AG04450 (cell line): ENCODE results near the gene B3GALT6. TPM values are rescaled to one million over a fixed set of nuclear protein-coding genes. Genes with fewer than 3 reads are reported as not detected.

ENCODE experiments used
- CTCF ChIA-PET: fragments of 300-600, 350-600 bp; formaldehyde crosslinking; extraction: SDS; loops from one replicate; lab custom pipeline; 2022; ENCODE audit warnings: antibody characterized with exemption, inconsistent platforms; lab: Charles Lee
- POLR2A ChIA-PET: fragments of 350-600 bp; formaldehyde crosslinking; extraction: SDS; loops from one replicate; lab custom pipeline; 2021; ENCODE audit warnings: antibody characterized with exemption, inconsistent platforms; lab: Yijun Ruan, JAX
- DNase-seq: peaks from one replicate; pipeline ENCODE4 v3.0.0-alpha.2; 2011; ENCODE audit warnings: low read depth, low spot score
- H3K27ac ChIP-seq: one replicate; pipeline ENCODE4 v1.5.1; 2012; ENCODE audit warnings: low read depth, low read length, control low read depth
- H3K27me3 ChIP-seq: one replicate; pipeline ENCODE4 v1.6.0; 2012; ENCODE audit warnings: low read length; ENCODE audit not compliant: control insufficient read depth, insufficient read depth
- H3K4me3 ChIP-seq: 2 replicates; pipeline ENCODE4 v1.5.1; 2011; ENCODE audit warnings: mild to moderate bottlenecking, low read depth, low read length, control low read depth
- H3K9me3 ChIP-seq: 2 replicates; pipeline ENCODE4 v1.5.1; 2012; ENCODE audit warnings: low read length; ENCODE audit not compliant: control insufficient read depth, insufficient read depth
- polyA plus RNA-seq: library from polyadenylated mRNA; depleted of rRNA; stranded (reverse); fragments of >200 nt; gene quantifications from 2 replicates; pipeline ENCODE4 v1.2.3, GENCODE V29; 2011
- TF ChIP-seq, protein P1 (sequence below): IDR thresholded peaks from 2 replicates; pipeline ENCODE4 v1.5.1; 2011; ENCODE audit warnings: low read depth, low read length, control low read depth, inconsistent platforms

Gene B3GALT6
- polyA plus RNA-seq, 1 experiment: 15.2 TPM

DNA sequence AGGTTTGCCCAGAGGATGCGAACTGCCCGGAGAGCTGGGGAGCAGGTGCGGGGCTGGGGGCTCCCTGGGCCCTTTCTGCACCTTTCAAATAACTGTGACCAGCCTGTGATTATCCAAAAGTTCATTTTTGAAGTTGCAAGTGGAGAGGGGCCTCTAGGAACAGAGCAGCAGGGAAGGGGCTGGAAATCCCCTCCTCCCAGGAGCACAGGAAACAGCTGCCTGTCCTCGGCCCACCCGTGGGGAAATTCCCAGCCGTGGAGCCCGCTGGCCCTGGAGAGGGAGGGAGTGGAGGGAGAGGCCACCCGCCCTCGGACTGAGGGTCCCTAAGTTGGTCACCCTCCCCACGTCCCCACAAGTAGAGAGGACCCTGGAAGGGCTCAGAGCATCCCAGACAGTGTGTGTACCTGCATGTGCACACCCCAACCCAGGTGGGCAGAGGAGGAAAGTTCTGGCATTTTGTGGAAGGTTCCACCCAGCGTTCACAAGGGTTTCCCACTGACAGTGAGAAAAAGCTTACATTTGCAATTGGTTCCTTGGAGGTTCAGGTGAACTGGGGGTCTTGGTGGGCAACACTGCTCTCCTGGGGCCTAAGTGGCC is 16.9 kb upstream of the B3GALT6 start:
- H3K27ac ChIP-seq: no peak overlapping the region
- TF ChIP-seq, protein P1, sequence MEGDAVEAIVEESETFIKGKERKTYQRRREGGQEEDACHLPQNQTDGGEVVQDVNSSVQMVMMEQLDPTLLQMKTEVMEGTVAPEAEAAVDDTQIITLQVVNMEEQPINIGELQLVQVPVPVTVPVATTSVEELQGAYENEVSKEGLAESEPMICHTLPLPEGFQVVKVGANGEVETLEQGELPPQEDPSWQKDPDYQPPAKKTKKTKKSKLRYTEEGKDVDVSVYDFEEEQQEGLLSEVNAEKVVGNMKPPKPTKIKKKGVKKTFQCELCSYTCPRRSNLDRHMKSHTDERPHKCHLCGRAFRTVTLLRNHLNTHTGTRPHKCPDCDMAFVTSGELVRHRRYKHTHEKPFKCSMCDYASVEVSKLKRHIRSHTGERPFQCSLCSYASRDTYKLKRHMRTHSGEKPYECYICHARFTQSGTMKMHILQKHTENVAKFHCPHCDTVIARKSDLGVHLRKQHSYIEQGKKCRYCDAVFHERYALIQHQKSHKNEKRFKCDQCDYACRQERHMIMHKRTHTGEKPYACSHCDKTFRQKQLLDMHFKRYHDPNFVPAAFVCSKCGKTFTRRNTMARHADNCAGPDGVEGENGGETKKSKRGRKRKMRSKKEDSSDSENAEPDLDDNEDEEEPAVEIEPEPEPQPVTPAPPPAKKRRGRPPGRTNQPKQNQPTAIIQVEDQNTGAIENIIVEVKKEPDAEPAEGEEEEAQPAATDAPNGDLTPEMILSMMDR: no peak
- ChIA-PET CTCF (interaction anchor here (0.6 kb wide), 1 partner anchor 16 kb away, joined by 3 read pairs; no protein-coding TSS in a partner anchor), POLR2A (interaction anchor here (0.7 kb wide), 1 partner anchor 386 kb away, joined by 3 read pairs; no protein-coding TSS in a partner anchor)
- DNase-seq: no peak
- H3K4me3 ChIP-seq: no peak overlapping the region
- H3K27me3 ChIP-seq: no peaks in the 10 kb centered on the region
- peaks cover 14% of the 10 kb centered on the region; the same call in 1 of the 2 replicates for H3K9me3 ChIP-seq

DNA sequence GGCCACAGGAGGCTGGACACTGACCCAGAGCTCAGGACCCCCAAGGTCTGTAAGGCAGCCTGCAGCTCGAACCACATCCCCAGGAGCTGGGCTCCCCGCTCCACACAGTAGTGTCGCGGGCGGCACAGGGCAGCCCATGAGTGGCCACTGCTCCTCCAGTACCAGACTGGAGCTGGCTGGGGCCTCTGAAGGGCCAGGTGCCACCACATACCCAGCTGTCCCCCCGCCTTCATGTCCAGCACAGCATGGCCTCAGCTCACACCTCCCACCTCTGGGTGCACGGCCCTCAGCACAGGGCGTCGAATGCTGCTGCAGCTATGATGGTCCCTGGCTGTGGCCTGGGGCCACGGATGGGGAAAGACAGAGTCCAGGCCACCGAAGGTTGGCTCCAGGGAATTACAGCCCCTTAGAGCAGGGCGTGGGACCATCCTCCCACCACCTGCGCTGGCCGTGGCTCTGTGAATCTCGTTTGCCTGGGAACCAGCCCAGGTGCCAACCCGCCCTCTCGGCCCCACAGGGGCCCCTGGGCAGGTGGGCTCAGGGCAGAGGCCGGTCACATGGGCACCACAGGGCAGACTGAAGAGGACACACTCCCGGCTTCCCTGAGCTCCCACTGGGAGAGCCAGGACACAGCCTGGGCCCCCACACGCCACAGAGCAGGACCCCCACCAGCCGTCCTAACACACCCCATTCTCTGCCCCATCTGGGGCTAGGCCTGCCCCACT is 16.0 kb upstream of the B3GALT6 start:
- H3K4me3 ChIP-seq: no peak overlapping the region
- peaks cover 14% of the 10 kb centered on the region; the same call in 1 of the 2 replicates for H3K9me3 ChIP-seq
- H3K27ac ChIP-seq: no peak overlapping the region
- no peak for DNase-seq
- TF ChIP-seq, protein P1: no peak
- ChIA-PET CTCF (interaction anchor here (0.6 kb wide), 1 partner anchor 15 kb away, joined by 3 read pairs; no protein-coding TSS in a partner anchor), POLR2A (no interaction called here)
- no peaks in the 10 kb centered on the region for H3K27me3 ChIP-seq

DNA sequence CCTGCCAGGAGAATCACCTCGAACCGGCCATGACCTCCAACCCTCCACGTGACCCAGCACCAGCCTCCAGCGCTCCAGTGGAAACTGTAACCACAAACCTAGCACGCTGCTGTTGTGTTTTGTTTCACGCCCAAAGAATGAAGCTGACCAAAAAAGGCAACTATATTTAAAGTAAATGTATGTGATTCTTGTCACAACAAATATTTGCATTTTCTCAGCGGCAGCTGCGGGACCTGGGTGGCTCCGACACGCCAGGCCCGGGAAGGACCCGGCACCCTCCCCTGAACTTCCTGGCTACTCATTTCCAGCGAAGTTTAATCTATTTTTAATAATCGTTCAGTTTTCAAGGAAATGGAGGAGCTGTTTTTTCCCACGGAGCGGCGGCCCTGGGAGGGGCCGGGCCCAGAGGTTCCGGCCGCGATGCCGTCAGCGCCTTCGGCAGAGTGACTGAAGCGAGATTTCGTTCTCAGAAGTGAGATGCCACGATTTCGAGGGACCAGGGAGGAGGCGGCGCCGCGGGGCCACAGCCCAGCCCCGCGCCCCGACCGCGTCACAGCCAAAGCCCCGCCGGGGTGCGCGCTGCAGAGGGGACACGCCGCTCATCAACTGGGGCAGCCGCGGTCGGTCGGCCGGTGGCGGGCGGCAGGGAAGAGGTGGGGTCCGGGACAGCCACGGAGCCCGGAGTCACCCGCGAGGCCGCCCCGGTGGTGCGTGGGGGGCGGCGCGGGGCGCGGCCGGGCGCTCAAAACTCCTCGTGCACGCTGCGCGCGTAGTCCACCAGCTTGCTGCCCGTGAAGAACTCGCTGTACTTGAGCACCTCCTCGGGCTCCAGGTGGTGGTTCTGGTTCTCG is 15.0 kb upstream of the B3GALT6 start:
- no peaks in the 10 kb centered on the region for H3K27me3 ChIP-seq
- ChIA-PET POLR2A (interaction anchor here (0.6 kb wide), 1 partner anchor 120 kb away, joined by 4 read pairs; no protein-coding TSS in a partner anchor), CTCF (no interaction called here)
- peaks cover 14% of the 10 kb centered on the region; the same call in 1 of the 2 replicates for H3K9me3 ChIP-seq
- no peak overlapping the region for H3K27ac ChIP-seq
- DNase-seq: no peak
- H3K4me3 ChIP-seq: no peak overlapping the region
- TF ChIP-seq, protein P1: no peak

DNA sequence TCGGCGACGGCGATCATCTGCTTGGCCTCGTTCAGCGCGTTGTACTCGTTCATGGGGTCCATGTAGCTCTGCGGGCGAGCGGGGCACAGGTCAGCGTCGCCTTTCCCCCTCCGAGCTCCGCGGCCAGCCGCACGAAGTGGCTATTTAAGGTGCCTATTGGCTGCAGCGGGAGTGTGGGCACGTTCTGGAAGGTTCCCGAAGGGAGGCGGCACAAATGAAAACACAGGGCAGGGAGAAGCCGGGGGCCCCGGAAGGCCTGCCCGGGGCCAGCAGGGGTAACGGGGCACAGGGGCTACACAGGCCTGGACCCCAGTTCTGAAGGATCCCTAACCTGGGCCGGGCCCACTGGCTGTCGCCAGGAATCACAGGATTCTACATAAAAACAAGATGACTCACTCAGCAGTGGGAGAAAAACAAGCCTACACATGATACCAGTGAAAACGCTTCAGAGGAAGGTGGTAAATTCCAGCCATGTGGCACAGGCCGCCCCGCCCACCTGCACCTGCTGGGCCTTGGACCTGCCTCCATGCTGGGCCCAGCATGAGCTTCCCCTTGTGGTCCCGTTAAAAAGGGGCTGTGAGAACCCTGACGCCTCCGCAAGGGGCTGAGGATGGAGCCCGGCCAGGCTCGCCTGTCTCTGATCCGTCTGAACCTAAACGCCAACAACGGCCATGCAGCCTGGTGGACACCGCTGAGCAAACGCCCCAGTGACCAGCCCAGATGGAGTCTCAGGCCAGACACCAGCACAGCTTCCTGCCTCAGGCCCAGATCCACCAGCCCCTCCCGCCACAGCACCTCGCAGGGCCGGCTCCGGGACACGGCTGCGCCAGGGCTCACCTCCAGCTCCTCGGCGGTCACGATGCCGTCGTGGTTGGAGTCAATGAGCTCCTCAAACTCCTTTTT is 14.2 kb upstream of the B3GALT6 start:
- TF ChIP-seq, protein P1: no peak
- DNase-seq: no peak
- H3K27me3 ChIP-seq: no peaks in the 10 kb centered on the region
- ChIA-PET POLR2A (interaction anchor here (0.6 kb wide), 1 partner anchor 121 kb away, joined by 4 read pairs; no protein-coding TSS in a partner anchor), CTCF (no interaction called here)
- H3K27ac ChIP-seq: no peak overlapping the region
- H3K4me3 ChIP-seq: no peak overlapping the region
- H3K9me3 ChIP-seq: peaks cover 14% of the 10 kb centered on the region; the same call in 1 of the 2 replicates
